ENCODE data around the gene OR2F1. TPM values are rescaled to one million over a fixed set of nuclear protein-coding genes. Genes with fewer than 3 reads are reported as not detected.

Gene OR2F1
- total RNA-seq, 1 experiment from 2014 or later = not detected

DNA sequence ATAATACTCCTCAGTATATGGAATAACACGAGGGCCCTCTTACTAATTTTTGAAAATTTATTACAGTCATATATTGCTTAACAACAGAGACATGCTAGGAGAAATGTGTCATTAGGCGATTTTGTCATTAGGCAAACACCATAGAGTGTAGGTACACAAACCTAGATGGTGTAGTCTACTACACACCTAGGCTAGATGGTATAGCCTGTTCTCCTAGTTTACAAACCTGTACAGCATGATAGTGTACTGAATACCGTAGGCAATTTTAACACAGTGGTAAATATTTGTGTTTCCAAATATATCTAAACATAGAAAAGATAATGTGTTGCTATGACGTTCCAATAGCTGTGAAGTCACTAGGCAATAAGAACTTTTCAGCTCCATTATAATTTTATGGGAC, 12.8 kb downstream of the OR2F1 start:
- ChIA-PET POLR2A (no interaction called here), CTCF (no interaction called here), RAD21 (ENCODE audit: low non-redundant PET in 1 of 2, low total read pairs in 2 of 2, uncharacterized antibody in 2 of 2, unreplicated experiment in 2 of 2) (no interaction called here)
- H3K4me3 ChIP-seq (replicated peaks in 1 of 2; ENCODE audit: low read depth in 1 of 2, low read length in 2 of 2) = no peak overlapping the region
- no peaks in the 10 kb centered on the region for H4K20me1 ChIP-seq (ENCODE audit: insufficient read depth)
- H3K79me2 ChIP-seq (ENCODE audit: insufficient read depth, low read length) = no peaks in the 10 kb centered on the region
- DNase-seq (ENCODE audit: low read depth, low spot score) (no peak), ATAC-seq (no peak)
- no peak overlapping the region for H3K27ac ChIP-seq (ENCODE audit: low read depth, low read length)
- no peak overlapping the region for H2AFZ ChIP-seq (ENCODE audit: low read depth, low read length, poor library complexity, severe bottlenecking)
- intact Hi-C loops (cut with micrococcal nuclease) = no loop called here
- TF ChIP-seq ZNF274 (IDR thresholded peaks at IDR 0.05; ENCODE audit: low read depth, low read length) (no peak), EZH2phosphoT487 (IDR thresholded peaks at IDR 0.05; ENCODE audit: borderline replicate concordance) (no peak), CEBPB (IDR thresholded peaks at IDR 0.05; ENCODE audit: low read depth) (no peak), POLR2AphosphoS5 (IDR thresholded peaks at IDR 0.05; ENCODE audit: low read depth, low read length) (no peak), YY1 (IDR thresholded peaks at IDR 0.05; ENCODE audit: extremely low read depth, insufficient replicate concordance, low read depth, low read length) (no peak)
- TF ChIP-seq, protein P1, sequence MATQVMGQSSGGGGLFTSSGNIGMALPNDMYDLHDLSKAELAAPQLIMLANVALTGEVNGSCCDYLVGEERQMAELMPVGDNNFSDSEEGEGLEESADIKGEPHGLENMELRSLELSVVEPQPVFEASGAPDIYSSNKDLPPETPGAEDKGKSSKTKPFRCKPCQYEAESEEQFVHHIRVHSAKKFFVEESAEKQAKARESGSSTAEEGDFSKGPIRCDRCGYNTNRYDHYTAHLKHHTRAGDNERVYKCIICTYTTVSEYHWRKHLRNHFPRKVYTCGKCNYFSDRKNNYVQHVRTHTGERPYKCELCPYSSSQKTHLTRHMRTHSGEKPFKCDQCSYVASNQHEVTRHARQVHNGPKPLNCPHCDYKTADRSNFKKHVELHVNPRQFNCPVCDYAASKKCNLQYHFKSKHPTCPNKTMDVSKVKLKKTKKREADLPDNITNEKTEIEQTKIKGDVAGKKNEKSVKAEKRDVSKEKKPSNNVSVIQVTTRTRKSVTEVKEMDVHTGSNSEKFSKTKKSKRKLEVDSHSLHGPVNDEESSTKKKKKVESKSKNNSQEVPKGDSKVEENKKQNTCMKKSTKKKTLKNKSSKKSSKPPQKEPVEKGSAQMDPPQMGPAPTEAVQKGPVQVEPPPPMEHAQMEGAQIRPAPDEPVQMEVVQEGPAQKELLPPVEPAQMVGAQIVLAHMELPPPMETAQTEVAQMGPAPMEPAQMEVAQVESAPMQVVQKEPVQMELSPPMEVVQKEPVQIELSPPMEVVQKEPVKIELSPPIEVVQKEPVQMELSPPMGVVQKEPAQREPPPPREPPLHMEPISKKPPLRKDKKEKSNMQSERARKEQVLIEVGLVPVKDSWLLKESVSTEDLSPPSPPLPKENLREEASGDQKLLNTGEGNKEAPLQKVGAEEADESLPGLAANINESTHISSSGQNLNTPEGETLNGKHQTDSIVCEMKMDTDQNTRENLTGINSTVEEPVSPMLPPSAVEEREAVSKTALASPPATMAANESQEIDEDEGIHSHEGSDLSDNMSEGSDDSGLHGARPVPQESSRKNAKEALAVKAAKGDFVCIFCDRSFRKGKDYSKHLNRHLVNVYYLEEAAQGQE (IDR thresholded peaks at IDR 0.05; ENCODE audit: low read depth) = no peak
- TF ChIP-seq, protein P2, sequence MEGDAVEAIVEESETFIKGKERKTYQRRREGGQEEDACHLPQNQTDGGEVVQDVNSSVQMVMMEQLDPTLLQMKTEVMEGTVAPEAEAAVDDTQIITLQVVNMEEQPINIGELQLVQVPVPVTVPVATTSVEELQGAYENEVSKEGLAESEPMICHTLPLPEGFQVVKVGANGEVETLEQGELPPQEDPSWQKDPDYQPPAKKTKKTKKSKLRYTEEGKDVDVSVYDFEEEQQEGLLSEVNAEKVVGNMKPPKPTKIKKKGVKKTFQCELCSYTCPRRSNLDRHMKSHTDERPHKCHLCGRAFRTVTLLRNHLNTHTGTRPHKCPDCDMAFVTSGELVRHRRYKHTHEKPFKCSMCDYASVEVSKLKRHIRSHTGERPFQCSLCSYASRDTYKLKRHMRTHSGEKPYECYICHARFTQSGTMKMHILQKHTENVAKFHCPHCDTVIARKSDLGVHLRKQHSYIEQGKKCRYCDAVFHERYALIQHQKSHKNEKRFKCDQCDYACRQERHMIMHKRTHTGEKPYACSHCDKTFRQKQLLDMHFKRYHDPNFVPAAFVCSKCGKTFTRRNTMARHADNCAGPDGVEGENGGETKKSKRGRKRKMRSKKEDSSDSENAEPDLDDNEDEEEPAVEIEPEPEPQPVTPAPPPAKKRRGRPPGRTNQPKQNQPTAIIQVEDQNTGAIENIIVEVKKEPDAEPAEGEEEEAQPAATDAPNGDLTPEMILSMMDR (IDR thresholded peaks at IDR 0.05 in 2 of 3, conservative IDR thresholded peaks at IDR 0.05 in 1 of 3; ENCODE audit: borderline replicate concordance in 1 of 3, insufficient read depth in 1 of 3, low read depth in 2 of 3, low read length in 2 of 3) = no peak
- TF ChIP-seq, protein P3, sequence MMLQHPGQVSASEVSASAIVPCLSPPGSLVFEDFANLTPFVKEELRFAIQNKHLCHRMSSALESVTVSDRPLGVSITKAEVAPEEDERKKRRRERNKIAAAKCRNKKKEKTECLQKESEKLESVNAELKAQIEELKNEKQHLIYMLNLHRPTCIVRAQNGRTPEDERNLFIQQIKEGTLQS (IDR thresholded peaks at IDR 0.05) = no peak
- no peaks in the 10 kb centered on the region for H3K36me3 ChIP-seq (ENCODE audit: control insufficient read depth in 1 of 2, insufficient read depth in 2 of 2, low read length in 2 of 2)
- H3K9me3 ChIP-seq (ENCODE audit: control insufficient read depth in 1 of 2, insufficient read depth in 1 of 2, low read depth in 1 of 2, low read length in 2 of 2) = no peaks in the 10 kb centered on the region
- H3K9me2 ChIP-seq (ENCODE audit: insufficient read depth) = no peaks in the 10 kb centered on the region
- no peak overlapping the region for H3K9ac ChIP-seq (ENCODE audit: low read length)
- no peak overlapping the region for H3K4me2 ChIP-seq (ENCODE audit: low read length)
- no peaks in the 10 kb centered on the region for H3K4me1 ChIP-seq (ENCODE audit: control insufficient read depth in 1 of 2, insufficient read depth in 2 of 2, low read length in 2 of 2)
- H3K27me3 ChIP-seq (ENCODE audit: insufficient read depth, low read length) = no peaks in the 10 kb centered on the region
- no TSS peak for BruUV-seq (replicated peaks)
